Right lobe of liver (tissue), 6 donors: Measurements from ENCODE around the gene LRBA. TPM values are rescaled to one million over a fixed set of nuclear protein-coding genes. Genes with fewer than 3 reads are reported as not detected.

Source experiments
- ATAC-seq, 4 donors: fragments of 200-7000 bp; cut with Tn5 transposase; one replicate each; pipeline ENCODE4 v1.9.1; 2020; ENCODE audit warnings: mild to moderate bottlenecking in 4 of 4, moderate library complexity in 4 of 4
- DNase-seq, 3 donors: peaks; one replicate each; pipeline ENCODE4 v3.0.0-alpha.2; 2020
- H3K27ac ChIP-seq, 3 donors: fragments of 200-600 bp; one replicate each; pipeline ENCODE4 v1.8.0; 2022
- H3K27me3 ChIP-seq, 2 donors: fragments of 200-600 bp; one replicate each; pipeline ENCODE4 v1.8.0; 2022
- H3K36me3 ChIP-seq, 4 donors: fragments of 200-600 bp; sonication (generic) in 1 of 4; one replicate each; pipeline versions ENCODE4 v1.5.1 to v1.8.0; 2017 to 2022; ENCODE audit warnings: control low read depth in 1 of 4
- H3K4me1 ChIP-seq, 4 donors: fragments of 200-600 bp; sonication (generic) in 1 of 4; one replicate each; pipeline versions ENCODE4 v1.5.1 to v1.8.0; 2017 to 2022; ENCODE audit warnings: control low read depth in 1 of 4
- H3K4me3 ChIP-seq, 3 donors: fragments of 200-600 bp; one replicate each; pipeline ENCODE4 v1.8.0; 2022
- H3K9me3 ChIP-seq, 4 donors: fragments of 200-600 bp; sonication (generic) in 1 of 4; one replicate each; pipeline versions ENCODE4 v1.5.1 to v1.8.0; 2017 to 2022; ENCODE audit warnings: control low read depth in 1 of 4
- POLR2A ChIP-seq: fragments of 450-650 bp; IDR thresholded peaks from one replicate; pipeline ENCODE4 v1.6.1; 2017; ENCODE audit warnings: antibody characterized with exemption, mild to moderate bottlenecking
- WGBS: methylation state at CpG from one replicate; pipeline ENCODE4 v1.1.6; 2018; ENCODE audit warnings: low coverage, low lambda C conversion rate; ENCODE audit not compliant: insufficient coverage; ENCODE audit errors: missing lambda C conversion rate; 5-methylcytosine and 5-hydroxymethylcytosine counted together
- intact Hi-C, 2 donors: fragments of 100-400 bp; cut with DNase I; formaldehyde crosslinking; loops; one replicate each; pipeline versions ENCODE4 v1.11.2 to v1.14.1; 2022
- total RNA-seq, 6 experiments: library from RNA; depleted of rRNA in 2 of 6; stranded (reverse); fragments of >200 nt in 2 of 6; fragmentation: NEBNext Ultra II Directional in 3 of 6; extraction: Animal tissue kit (Norgen Biotek cat#: 25700) in 3 of 6; gene quantifications; one replicate each; pipeline versions ENCODE4 v1.1.0 to v1.2.4, GENCODE V29; 2016 to 2023
- TF ChIP-seq, protein P1 (sequence below), 4 donors: fragments of 200-600 bp in 3 of 4; fragments of 450-650 bp in 1 of 4; IDR thresholded peaks; one replicate each; pipeline versions ENCODE4 v1.5.1 to v1.8.0; 2016 to 2022; ENCODE audit warnings: antibody characterized with exemption in 4 of 4, mild to moderate bottlenecking in 2 of 4
- donor health status: DM: no; HTN: yes; CAD: no.
- donor health status: DM: no; HTN: no; CAD: no.
- donor health status: DM: no; HTN: no; CAD: no.
- donor health status: DM: no; HTN: yes; CAD: no.
- donor health status: DM: no; HTN: yes; CAD: no.

The LRBA gene
- total RNA-seq, 6 experiments from 2014 or later: 18.9 to 48.1 (median 24.5) TPM

GRCh38 chr4:150648123-150648522 lies 367.0 kb downstream of the LRBA start:
- intact Hi-C loops: no loop called here
- Histone ChIP-seq H3K27ac (no peak overlapping the region), H3K4me3 (no peak overlapping the region), H3K9me3 (no peaks in the 10 kb centered on the region), H3K27me3 (no peaks in the 10 kb centered on the region), H3K36me3 (no peaks in the 10 kb centered on the region), H3K4me1 (no peaks in the 10 kb centered on the region)
- ATAC-seq (no peak), DNase-seq (no peak)
- WGBS: 100% methylated on average over 3 of the region's 3 CpGs
- no peak for TF ChIP-seq POLR2A
- TF ChIP-seq, protein P1, sequence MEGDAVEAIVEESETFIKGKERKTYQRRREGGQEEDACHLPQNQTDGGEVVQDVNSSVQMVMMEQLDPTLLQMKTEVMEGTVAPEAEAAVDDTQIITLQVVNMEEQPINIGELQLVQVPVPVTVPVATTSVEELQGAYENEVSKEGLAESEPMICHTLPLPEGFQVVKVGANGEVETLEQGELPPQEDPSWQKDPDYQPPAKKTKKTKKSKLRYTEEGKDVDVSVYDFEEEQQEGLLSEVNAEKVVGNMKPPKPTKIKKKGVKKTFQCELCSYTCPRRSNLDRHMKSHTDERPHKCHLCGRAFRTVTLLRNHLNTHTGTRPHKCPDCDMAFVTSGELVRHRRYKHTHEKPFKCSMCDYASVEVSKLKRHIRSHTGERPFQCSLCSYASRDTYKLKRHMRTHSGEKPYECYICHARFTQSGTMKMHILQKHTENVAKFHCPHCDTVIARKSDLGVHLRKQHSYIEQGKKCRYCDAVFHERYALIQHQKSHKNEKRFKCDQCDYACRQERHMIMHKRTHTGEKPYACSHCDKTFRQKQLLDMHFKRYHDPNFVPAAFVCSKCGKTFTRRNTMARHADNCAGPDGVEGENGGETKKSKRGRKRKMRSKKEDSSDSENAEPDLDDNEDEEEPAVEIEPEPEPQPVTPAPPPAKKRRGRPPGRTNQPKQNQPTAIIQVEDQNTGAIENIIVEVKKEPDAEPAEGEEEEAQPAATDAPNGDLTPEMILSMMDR (IDR thresholded peaks at IDR 0.05): no peak

GRCh38 chr4:150647008-150647407 lies 368.1 kb downstream of the LRBA start:
- no peaks in the 10 kb centered on the region for H3K9me3 ChIP-seq
- no peak for DNase-seq
- no peak overlapping the region for H3K4me3 ChIP-seq
- no peaks in the 10 kb centered on the region for H3K36me3 ChIP-seq
- ATAC-seq: no peak
- no peaks in the 10 kb centered on the region for H3K4me1 ChIP-seq
- intact Hi-C loops: no loop called here
- WGBS: 79% methylated on average over 1 of the region's 1 CpG
- H3K27ac ChIP-seq: no peak overlapping the region
- TF ChIP-seq POLR2A: no peak
- no peaks in the 10 kb centered on the region for H3K27me3 ChIP-seq

- no peak overlapping the region for H3K27ac ChIP-seq
Observed at GRCh38 chr4:150641612-150642011, 373.5 kb downstream of the LRBA start.

DNA sequence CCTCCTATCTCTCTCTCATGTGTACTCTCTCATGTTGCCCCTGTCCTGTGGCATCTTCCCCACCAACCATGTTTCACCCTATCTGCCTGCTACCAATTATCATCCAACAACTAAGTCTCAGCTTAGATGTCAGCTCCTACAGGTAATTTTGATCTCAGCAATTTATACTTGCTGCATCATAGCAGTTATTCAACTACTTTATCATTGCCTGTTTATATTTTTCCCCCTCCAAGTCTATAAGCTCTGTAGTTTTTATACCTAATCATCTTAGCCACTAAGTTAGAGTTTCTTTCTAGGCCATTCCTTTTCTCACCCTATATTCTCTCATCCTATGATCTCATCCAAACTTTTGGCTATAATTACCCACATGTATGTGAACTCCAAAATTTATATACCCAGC lies 382.4 kb downstream of the LRBA start:
- Histone ChIP-seq H3K27me3 (no peaks in the 10 kb centered on the region), H3K9me3 (no peaks in the 10 kb centered on the region), H3K4me3 (no peak overlapping the region), H3K27ac (no peak overlapping the region), H3K4me1 (no peaks in the 10 kb centered on the region), H3K36me3 (no peaks in the 10 kb centered on the region)
- no peak for ATAC-seq
- TF ChIP-seq, protein P1 (IDR thresholded peaks at IDR 0.05): no peak
- no peak for TF ChIP-seq POLR2A
- intact Hi-C loops: no loop called here
- DNase-seq: no peak

More at GRCh38 chr4:150641612-150642011, 373.5 kb downstream of the LRBA start:
- Histone ChIP-seq H3K4me1 (no peaks in the 10 kb centered on the region), H3K9me3 (no peaks in the 10 kb centered on the region), H3K36me3 (no peaks in the 10 kb centered on the region), H3K4me3 (no peak overlapping the region), H3K27me3 (no peaks in the 10 kb centered on the region)
- intact Hi-C loops: no loop called here
- no peak for ATAC-seq
- TF ChIP-seq, protein P1 (IDR thresholded peaks at IDR 0.05): no peak
- TF ChIP-seq POLR2A: no peak
- DNase-seq: no peak

- no peaks in the 10 kb centered on the region for H3K4me1 ChIP-seq
- WGBS: 96% methylated on average over 2 of the region's 2 CpGs
Observed at GRCh38 chr4:150628073-150628472, 387.0 kb downstream of the LRBA start.

More at GRCh38 chr4:150628073-150628472, 387.0 kb downstream of the LRBA start:
- Histone ChIP-seq H3K4me3 (no peak overlapping the region), H3K9me3 (no peaks in the 10 kb centered on the region), H3K27me3 (no peaks in the 10 kb centered on the region), H3K27ac (no peak overlapping the region), H3K36me3 (no peaks in the 10 kb centered on the region)
- TF ChIP-seq POLR2A: no peak
- TF ChIP-seq, protein P1 (IDR thresholded peaks at IDR 0.05): no peak
- ATAC-seq: no peak
- intact Hi-C loops: no loop called here
- no peak for DNase-seq
